HepG2 (cell line): ENCODE data around the gene CGNL1. TPM values are rescaled to one million over a fixed set of nuclear protein-coding genes. Genes with fewer than 3 reads are reported as not detected.
A peak's percentile ranks its signal among the peaks of the same experiment; 100 is the strongest.

Experiments
- FOSL2 ChIP-seq: sonication (generic); formaldehyde crosslinking; IDR thresholded peaks from 2 replicates; pipeline ENCODE4 v1.4.0; 2020; ENCODE audit warnings: missing genetic modification reagents
- FOXK2 ChIP-seq: fragments of 450-650 bp; IDR thresholded peaks from 2 replicates; pipeline ENCODE4 v1.6.1; 2016
- KLF16 ChIP-seq, 2 experiments: sonication (generic) in 1 of 2; formaldehyde crosslinking in 1 of 2; IDR thresholded peaks; 2 replicates each; pipeline versions ENCODE4 v1.6.1 to v1.8.0; 2016 to 2023; ENCODE audit warnings: missing genetic modification reagents in 2 of 2, missing compliant biosample characterization in 1 of 2
- NR1H2 ChIP-seq: sonication (generic); formaldehyde crosslinking; IDR thresholded peaks from 2 replicates; pipeline ENCODE4 v1.8.1; 2022; ENCODE audit warnings: low read depth, missing genetic modification reagents, borderline replicate concordance
- PAF1 ChIP-seq: IDR thresholded peaks from 2 replicates; pipeline ENCODE4 v1.6.1; 2016; ENCODE audit warnings: missing genetic modification reagents, missing compliant biosample characterization
- RFX1 ChIP-seq: fragments of 450-650 bp; IDR thresholded peaks from 2 replicates; pipeline ENCODE4 v1.6.1; 2017
- SP2 ChIP-seq: sonication (generic); formaldehyde crosslinking; IDR thresholded peaks from 2 replicates; pipeline ENCODE4 v1.5.1; 2020; ENCODE audit warnings: mild to moderate bottlenecking, missing genetic modification reagents
- SRSF1 ChIP-seq: fragments of 200-400 bp; formaldehyde crosslinking; optimal IDR thresholded peaks from 2 replicates; pipeline ENCODE3; 2017; ENCODE audit warnings: mild to moderate bottlenecking, low read depth, low read length, moderate library complexity
- ZC3H13 ChIP-seq: sonication (generic); formaldehyde crosslinking; IDR thresholded peaks from 2 replicates; pipeline ENCODE4 v1.8.1; 2023; ENCODE audit warnings: mild to moderate bottlenecking, missing genetic modification reagents, moderate library complexity
- ZNF225 ChIP-seq: sonication (generic); formaldehyde crosslinking; IDR thresholded peaks from 2 replicates; pipeline ENCODE4 v1.4.0; 2020; ENCODE audit warnings: mild to moderate bottlenecking, missing genetic modification reagents
- ZNF446 ChIP-seq: sonication (generic); formaldehyde crosslinking; IDR thresholded peaks from 2 replicates; pipeline ENCODE4 v1.5.0; 2020; ENCODE audit warnings: mild to moderate bottlenecking, missing genetic modification reagents
- ZNF468 ChIP-seq: sonication (generic); formaldehyde crosslinking; IDR thresholded peaks from 2 replicates; pipeline ENCODE4 v1.8.0; 2022; ENCODE audit warnings: mild to moderate bottlenecking, moderate library complexity, missing genetic modification reagents
- ZNF605 ChIP-seq: sonication (generic); formaldehyde crosslinking; IDR thresholded peaks from 2 replicates; pipeline ENCODE4 v1.8.0; 2022; ENCODE audit warnings: mild to moderate bottlenecking, missing genetic modification reagents
- ZNF7 ChIP-seq: IDR thresholded peaks from 2 replicates; pipeline ENCODE4 v1.6.1; 2016; ENCODE audit warnings: missing biosample characterization, missing genetic modification reagents
- ZNF713 ChIP-seq: sonication (generic); formaldehyde crosslinking; IDR thresholded peaks from 2 replicates; pipeline ENCODE4 v1.4.0; 2020; ENCODE audit warnings: mild to moderate bottlenecking, missing genetic modification reagents
- ZSCAN12 ChIP-seq: sonication (generic); formaldehyde crosslinking; IDR thresholded peaks from 2 replicates; pipeline ENCODE4 v1.9.0; 2021; ENCODE audit warnings: mild to moderate bottlenecking, missing genetic modification reagents
- polyA plus RNA-seq, 8 experiments: library from polyadenylated mRNA; depleted of rRNA in 3 of 8; stranded (reverse) in 7 of 8; unstranded in 1 of 8; fragments of >200 nt; fragmentation: Illumina TruSeq in 4 of 8; extraction: Trizol in 4 of 8; gene quantifications; 2 replicates each; pipeline versions ENCODE4 v1.2.1 to v1.2.3, GENCODE V29; 2011 to 2016; ENCODE audit warnings: low read depth in 4 of 8, missing spikeins in 1 of 8, mixed read lengths in 1 of 8; ENCODE audit not compliant: insufficient read depth in 1 of 8
- total RNA-seq, 5 experiments: library from RNA; depleted of rRNA; stranded (reverse); fragments of >200 nt; fragmentation: Illumina TruSeq; extraction: Trizol; gene quantifications; 2 replicates each; pipeline ENCODE4 v1.2.3, GENCODE V29; 2016; ENCODE audit warnings: low read depth in 1 of 5
- TF ChIP-seq, protein P1 (sequence below): sonication (generic); formaldehyde crosslinking; IDR thresholded peaks from 2 replicates; pipeline ENCODE4 v1.4.0; 2020; ENCODE audit warnings: missing genetic modification reagents
- TF ChIP-seq, protein P2 (sequence below): sonication (generic); formaldehyde crosslinking; IDR thresholded peaks from 2 replicates; pipeline ENCODE4 v1.4.0; 2020; ENCODE audit warnings: missing genetic modification reagents
- TF ChIP-seq, protein P3 (sequence below): sonication (generic); formaldehyde crosslinking; IDR thresholded peaks from 2 replicates; pipeline ENCODE4 v1.5.0; 2020; ENCODE audit warnings: missing genetic modification reagents
- TF ChIP-seq, protein P4 (sequence below): sonication (generic); formaldehyde crosslinking; IDR thresholded peaks from 2 replicates; pipeline ENCODE4 v1.4.0; 2020; ENCODE audit warnings: mild to moderate bottlenecking, missing genetic modification reagents
- TF ChIP-seq, protein P5 (sequence below): sonication (generic); formaldehyde crosslinking; IDR thresholded peaks from 2 replicates; pipeline ENCODE4 v1.9.0; 2021; ENCODE audit warnings: missing genetic modification reagents, mild to moderate bottlenecking, borderline replicate concordance

The CGNL1 gene
- total and polyA plus RNA-seq, 2 of the 13 experiments (the other 11 are each of a cell fraction or from before 2014, with no cell fraction given), result 5.6 to 15.6 TPM

DNA sequence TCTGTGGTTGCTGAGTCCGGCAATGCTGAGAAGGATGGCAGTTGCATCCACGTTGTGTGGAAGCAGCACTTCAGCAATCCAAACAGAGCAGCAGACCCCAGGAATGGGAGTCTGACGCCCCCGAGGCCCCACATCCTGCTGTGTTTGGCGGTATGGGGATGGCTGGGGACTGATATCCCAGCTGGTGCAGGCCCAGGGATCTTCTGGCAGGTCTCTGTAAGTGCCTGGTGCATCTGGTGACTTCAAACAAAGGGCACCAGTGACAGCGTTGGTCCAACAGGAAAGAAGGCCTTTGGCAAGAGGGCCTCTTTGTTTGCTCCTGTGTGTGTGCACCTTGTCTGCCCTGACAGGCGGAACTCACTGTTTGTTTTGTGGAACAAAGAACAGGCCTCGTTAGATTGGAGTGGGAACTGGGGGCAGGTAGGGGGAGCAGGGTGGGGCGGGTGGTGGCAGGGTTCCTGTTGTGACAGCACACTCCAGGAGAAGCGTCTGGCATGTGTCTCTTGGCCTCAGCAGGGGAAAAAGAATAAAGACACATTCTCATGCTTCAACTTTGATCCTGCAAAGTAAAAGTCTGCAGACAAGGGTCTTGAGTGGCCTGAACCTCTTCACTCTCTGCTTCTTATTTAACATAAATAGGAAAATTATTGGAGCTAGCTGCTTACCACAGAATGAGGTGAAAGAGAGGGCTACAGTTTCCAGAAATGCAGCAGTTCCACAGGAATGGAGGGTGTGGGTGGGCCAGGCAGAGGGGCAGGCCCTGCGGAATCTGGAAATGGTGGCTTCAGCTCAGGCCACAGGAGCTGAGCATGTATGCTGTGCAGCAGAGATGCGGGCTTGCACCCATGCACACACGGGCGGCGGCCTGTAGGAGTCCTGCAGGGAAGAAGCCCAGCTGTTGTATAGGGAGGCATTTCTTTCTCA lies 120.9 kb downstream of the CGNL1 start (continued):
- TF ChIP-seq SRSF1 (no peak), ZNF446 (CRISPR knock-in tag) (no peak), ZNF468 (CRISPR knock-in tag) (no peak), KLF16 (CRISPR knock-in tag; IDR thresholded peaks at IDR 0.05) (peak in 1 of 2 experiments; percentile 67; a peak in 1 of 4 replicates), ZSCAN12 (CRISPR knock-in tag) (0 out of 2 replicates have a peak, but pooled peaks have one; percentile 6), ZNF7 (CRISPR knock-in tag) (no peak), PAF1 (CRISPR knock-in tag) (no peak), RFX1 (no peak), ZNF605 (CRISPR knock-in tag) (no peak), ZNF225 (CRISPR knock-in tag) (no peak), ZC3H13 (no peak), NR1H2 (CRISPR knock-in tag) (no peak; the same call in 1 of the 2 replicates), FOSL2 (CRISPR knock-in tag) (peak; percentile 83), SP2 (CRISPR knock-in tag) (no peak), FOXK2 (0 out of 2 replicates have a peak, but pooled peaks have one; percentile 35), ZNF713 (CRISPR knock-in tag) (no peak)
- TF ChIP-seq, protein P1, sequence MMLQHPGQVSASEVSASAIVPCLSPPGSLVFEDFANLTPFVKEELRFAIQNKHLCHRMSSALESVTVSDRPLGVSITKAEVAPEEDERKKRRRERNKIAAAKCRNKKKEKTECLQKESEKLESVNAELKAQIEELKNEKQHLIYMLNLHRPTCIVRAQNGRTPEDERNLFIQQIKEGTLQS (CRISPR knock-in tag), result no peak
- TF ChIP-seq, protein P2, sequence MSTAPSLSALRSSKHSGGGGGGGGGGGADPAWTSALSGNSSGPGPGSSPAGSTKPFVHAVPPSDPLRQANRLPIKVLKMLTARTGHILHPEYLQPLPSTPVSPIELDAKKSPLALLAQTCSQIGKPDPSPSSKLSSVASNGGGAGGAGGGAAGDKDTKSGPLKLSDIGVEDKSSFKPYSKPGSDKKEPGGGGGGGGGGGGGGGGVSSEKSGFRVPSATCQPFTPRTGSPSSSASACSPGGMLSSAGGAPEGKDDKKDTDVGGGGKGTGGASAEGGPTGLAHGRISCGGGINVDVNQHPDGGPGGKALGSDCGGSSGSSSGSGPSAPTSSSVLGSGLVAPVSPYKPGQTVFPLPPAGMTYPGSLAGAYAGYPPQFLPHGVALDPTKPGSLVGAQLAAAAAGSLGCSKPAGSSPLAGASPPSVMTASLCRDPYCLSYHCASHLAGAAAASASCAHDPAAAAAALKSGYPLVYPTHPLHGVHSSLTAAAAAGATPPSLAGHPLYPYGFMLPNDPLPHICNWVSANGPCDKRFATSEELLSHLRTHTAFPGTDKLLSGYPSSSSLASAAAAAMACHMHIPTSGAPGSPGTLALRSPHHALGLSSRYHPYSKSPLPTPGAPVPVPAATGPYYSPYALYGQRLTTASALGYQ (CRISPR knock-in tag), result peak; percentile 81; the same call in 1 of the 2 replicates
- TF ChIP-seq, protein P3, sequence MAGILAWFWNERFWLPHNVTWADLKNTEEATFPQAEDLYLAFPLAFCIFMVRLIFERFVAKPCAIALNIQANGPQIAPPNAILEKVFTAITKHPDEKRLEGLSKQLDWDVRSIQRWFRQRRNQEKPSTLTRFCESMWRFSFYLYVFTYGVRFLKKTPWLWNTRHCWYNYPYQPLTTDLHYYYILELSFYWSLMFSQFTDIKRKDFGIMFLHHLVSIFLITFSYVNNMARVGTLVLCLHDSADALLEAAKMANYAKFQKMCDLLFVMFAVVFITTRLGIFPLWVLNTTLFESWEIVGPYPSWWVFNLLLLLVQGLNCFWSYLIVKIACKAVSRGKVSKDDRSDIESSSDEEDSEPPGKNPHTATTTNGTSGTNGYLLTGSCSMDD (CRISPR knock-in tag), result no peak
- TF ChIP-seq, protein P4, sequence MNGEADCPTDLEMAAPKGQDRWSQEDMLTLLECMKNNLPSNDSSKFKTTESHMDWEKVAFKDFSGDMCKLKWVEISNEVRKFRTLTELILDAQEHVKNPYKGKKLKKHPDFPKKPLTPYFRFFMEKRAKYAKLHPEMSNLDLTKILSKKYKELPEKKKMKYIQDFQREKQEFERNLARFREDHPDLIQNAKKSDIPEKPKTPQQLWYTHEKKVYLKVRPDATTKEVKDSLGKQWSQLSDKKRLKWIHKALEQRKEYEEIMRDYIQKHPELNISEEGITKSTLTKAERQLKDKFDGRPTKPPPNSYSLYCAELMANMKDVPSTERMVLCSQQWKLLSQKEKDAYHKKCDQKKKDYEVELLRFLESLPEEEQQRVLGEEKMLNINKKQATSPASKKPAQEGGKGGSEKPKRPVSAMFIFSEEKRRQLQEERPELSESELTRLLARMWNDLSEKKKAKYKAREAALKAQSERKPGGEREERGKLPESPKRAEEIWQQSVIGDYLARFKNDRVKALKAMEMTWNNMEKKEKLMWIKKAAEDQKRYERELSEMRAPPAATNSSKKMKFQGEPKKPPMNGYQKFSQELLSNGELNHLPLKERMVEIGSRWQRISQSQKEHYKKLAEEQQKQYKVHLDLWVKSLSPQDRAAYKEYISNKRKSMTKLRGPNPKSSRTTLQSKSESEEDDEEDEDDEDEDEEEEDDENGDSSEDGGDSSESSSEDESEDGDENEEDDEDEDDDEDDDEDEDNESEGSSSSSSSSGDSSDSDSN (CRISPR knock-in tag), result peak; percentile 75; the same call in 1 of the 2 replicates
- TF ChIP-seq, protein P5, sequence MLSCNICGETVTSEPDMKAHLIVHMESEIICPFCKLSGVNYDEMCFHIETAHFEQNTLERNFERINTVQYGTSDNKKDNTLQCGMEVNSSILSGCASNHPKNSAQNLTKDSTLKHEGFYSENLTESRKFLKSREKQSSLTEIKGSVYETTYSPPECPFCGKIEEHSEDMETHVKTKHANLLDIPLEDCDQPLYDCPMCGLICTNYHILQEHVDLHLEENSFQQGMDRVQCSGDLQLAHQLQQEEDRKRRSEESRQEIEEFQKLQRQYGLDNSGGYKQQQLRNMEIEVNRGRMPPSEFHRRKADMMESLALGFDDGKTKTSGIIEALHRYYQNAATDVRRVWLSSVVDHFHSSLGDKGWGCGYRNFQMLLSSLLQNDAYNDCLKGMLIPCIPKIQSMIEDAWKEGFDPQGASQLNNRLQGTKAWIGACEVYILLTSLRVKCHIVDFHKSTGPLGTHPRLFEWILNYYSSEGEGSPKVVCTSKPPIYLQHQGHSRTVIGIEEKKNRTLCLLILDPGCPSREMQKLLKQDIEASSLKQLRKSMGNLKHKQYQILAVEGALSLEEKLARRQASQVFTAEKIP (CRISPR knock-in tag), result no peak
